ENCODE measurements around the gene TACR1.
"Not testable (repeated sequence)": the region's sequence is repeated elsewhere in the genome, so short reads cannot be mapped to it uniquely, and the experiment has no call there.

The TACR1 gene

DNA sequence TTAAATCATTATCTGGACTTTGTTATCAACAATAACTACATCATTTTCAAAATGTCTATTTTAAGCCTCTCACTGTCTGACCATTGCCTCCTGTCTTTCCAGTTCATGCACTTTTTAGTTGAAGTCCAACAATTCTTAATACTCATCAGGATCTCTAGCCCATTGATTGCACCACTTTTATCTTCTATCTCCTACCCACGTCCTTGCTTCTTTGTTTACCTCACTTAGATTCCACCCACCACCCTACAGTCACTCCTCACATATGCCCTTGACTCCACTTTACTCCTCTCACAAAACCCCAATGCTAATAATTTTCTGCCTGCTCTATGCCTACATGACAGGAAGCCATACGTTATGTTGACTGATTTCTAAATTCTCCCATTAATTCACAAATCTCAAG is 21.9 kb downstream of the TACR1 start:
- no peaks in the 10 kb centered on the region for H3K4me1 Mint-ChIP-seq (ENCODE audit: low read depth)
- H3K27me3 Mint-ChIP-seq (ENCODE audit: low read depth): no peaks in the 10 kb centered on the region
- no peaks in the 10 kb centered on the region for H3K36me3 Mint-ChIP-seq (ENCODE audit: low read depth)
- no peak for DNase-seq (ENCODE audit: low spot score)
- H3K4me3 Mint-ChIP-seq: no peak overlapping the region
- no peak overlapping the region for H3K27ac Mint-ChIP-seq
- no peaks in the 10 kb centered on the region for H3K9me3 Mint-ChIP-seq

DNA sequence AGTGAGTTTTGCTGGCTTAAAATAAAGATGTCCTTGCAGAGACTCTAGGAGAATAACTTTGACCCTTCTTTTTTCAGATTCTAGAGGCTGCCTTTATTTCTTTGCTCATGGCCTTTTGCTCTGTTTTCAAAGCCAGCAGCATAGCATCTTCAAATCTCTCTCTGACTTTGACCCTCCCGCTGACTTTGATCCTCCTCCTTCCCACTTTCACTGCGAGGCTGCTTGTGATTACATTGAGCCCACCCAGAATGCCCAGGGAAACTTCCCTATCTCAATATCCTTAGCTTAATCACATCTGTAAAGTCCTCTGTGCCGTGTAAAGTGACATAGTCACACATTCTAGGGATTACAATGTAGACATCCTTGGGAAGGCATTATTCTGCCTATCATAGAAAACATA is 23.9 kb downstream of the TACR1 start:
- no peak overlapping the region for H3K27ac Mint-ChIP-seq
- no peak overlapping the region for H3K4me3 Mint-ChIP-seq
- no peak for DNase-seq (ENCODE audit: low spot score)
- no peaks in the 10 kb centered on the region for H3K4me1 Mint-ChIP-seq (ENCODE audit: low read depth)
- no peaks in the 10 kb centered on the region for H3K36me3 Mint-ChIP-seq (ENCODE audit: low read depth)
- no peaks in the 10 kb centered on the region for H3K9me3 Mint-ChIP-seq
- H3K27me3 Mint-ChIP-seq (ENCODE audit: low read depth): peaks cover 3% of the 10 kb centered on the region

DNA sequence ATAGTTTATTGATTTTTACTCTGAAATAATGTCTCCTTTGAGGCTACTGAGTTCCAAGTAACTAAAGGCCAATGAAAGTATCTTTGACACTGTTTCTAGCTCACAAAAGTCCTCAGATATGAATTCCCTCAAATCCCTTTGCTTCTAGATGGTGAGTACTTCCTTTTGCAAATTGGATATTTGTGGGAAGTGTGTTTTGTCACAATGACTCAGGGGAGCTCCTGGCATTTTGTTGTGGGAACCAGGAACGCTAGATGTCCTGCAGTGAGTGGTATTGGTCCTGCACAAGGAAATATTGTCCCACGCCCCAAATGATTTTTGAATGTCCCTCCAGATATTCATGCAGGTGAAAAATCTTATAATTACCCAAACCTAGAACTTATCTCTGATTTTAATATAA is 24.3 kb downstream of the TACR1 start:
- Mint-ChIP-seq H3K27ac (no peak overlapping the region), H3K36me3 (ENCODE audit: low read depth) (no peaks in the 10 kb centered on the region), H3K27me3 (ENCODE audit: low read depth) (peaks cover 3% of the 10 kb centered on the region), H3K4me3 (no peak overlapping the region), H3K4me1 (ENCODE audit: low read depth) (no peaks in the 10 kb centered on the region), H3K9me3 (no peaks in the 10 kb centered on the region)
- DNase-seq (ENCODE audit: low spot score): no peak

DNA sequence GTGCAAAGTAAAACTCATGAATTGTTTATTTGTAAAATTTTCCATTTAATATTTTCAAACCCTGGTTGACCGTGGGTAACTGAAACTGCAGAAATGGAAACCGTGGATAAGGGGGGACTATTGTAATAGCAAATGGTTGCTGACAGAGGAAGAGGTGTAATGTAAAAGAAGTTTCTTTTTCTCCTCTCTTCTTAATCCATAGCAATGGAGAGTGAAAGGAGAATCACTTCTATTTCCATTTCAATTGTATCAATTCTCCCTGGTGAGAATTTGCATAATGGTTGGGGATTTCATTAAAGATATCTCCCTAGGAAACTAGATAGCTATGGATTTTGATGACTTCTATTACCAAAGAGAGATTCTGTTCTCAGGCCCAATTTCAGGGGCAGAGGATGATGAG is 24.8 kb downstream of the TACR1 start:
- H3K9me3 Mint-ChIP-seq: no peaks in the 10 kb centered on the region
- H3K4me3 Mint-ChIP-seq: no peak overlapping the region
- H3K27me3 Mint-ChIP-seq (ENCODE audit: low read depth): peaks cover 3% of the 10 kb centered on the region
- H3K36me3 Mint-ChIP-seq (ENCODE audit: low read depth): no peaks in the 10 kb centered on the region
- no peak overlapping the region for H3K27ac Mint-ChIP-seq
- H3K4me1 Mint-ChIP-seq (ENCODE audit: low read depth): no peaks in the 10 kb centered on the region
- DNase-seq (ENCODE audit: low spot score): no peak

- H3K4me3 Mint-ChIP-seq: no peak overlapping the region
- H3K27me3 Mint-ChIP-seq (ENCODE audit: low read depth): peaks cover 3% of the 10 kb centered on the region
- H3K27ac Mint-ChIP-seq: no peak overlapping the region
- H3K36me3 Mint-ChIP-seq (ENCODE audit: low read depth): no peaks in the 10 kb centered on the region
- H3K4me1 Mint-ChIP-seq (ENCODE audit: low read depth): no peaks in the 10 kb centered on the region
- DNase-seq (ENCODE audit: low spot score): no peak
- H3K9me3 Mint-ChIP-seq: no peaks in the 10 kb centered on the region
These were observed 25.6 kb downstream of the TACR1 start for GRCh38 chr2:75173740-75174139.

DNA sequence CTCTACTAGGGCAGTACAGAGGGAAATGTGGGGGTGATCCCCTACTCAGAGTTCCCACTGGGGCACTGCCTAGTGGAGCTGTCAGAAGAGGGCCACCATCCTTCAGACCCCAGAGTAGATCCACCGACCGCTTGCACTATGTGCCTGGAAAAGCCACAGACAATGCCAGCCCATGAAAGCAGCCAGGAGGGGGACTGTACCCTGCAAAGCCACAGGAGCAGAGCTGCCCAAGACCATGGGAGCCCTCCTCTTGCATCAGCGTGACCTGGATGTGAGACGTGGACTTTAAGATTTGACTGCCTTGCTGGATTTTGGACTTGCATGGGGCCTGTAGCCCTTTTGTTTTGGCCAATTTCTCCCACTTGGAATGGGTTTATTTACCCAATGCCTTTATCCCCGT is 27.9 kb downstream of the TACR1 start:
- not testable (repeated sequence) for DNase-seq (ENCODE audit: low spot score); H3K4me3 Mint-ChIP-seq; H3K27me3 Mint-ChIP-seq (ENCODE audit: low read depth); H3K4me1 Mint-ChIP-seq (ENCODE audit: low read depth); H3K36me3 Mint-ChIP-seq (ENCODE audit: low read depth); H3K9me3 Mint-ChIP-seq; H3K27ac Mint-ChIP-seq

- Mint-ChIP-seq H3K36me3 (ENCODE audit: low read depth) (no peaks in the 10 kb centered on the region), H3K9me3 (no peaks in the 10 kb centered on the region), H3K27me3 (ENCODE audit: low read depth) (peaks cover 3% of the 10 kb centered on the region), H3K4me3 (no peak overlapping the region), H3K4me1 (ENCODE audit: low read depth) (no peaks in the 10 kb centered on the region), H3K27ac (no peak overlapping the region)
- DNase-seq (ENCODE audit: low spot score): no peak
These were observed 28.4 kb downstream of the TACR1 start for GRCh38 chr2:75170889-75171288.

DNA sequence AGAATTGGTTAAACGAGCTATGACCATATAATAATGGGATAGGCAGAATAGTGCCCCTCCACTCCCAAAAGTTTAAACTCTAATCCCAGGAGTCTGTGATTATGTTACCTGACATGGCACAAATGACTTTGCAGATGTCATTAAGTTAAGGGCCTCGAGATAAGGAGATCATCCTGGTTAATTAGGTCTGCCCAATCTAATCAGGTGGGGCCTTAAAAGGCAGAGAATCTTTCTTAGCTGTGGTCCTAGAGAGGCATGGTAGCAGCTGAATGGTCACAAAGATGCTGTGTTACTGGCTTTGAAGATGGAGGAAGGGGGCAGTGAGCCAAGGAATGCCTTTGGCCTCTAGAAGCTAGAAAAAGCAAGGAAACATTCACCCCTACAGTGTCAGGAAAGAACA is 31.1 kb downstream of the TACR1 start:
- Mint-ChIP-seq H3K36me3 (ENCODE audit: low read depth) (no peaks in the 10 kb centered on the region), H3K27me3 (ENCODE audit: low read depth) (peaks cover 3% of the 10 kb centered on the region), H3K4me3 (no peak overlapping the region), H3K4me1 (ENCODE audit: low read depth) (no peaks in the 10 kb centered on the region), H3K9me3 (no peaks in the 10 kb centered on the region), H3K27ac (no peak overlapping the region)
- DNase-seq (ENCODE audit: low spot score): no peak

GRCh38 chr2:75166491-75166890 is 32.8 kb downstream of the TACR1 start:
- Mint-ChIP-seq H3K9me3 (no peaks in the 10 kb centered on the region), H3K27me3 (ENCODE audit: low read depth) (peaks cover 5% of the 10 kb centered on the region), H3K4me3 (no peak overlapping the region), H3K36me3 (ENCODE audit: low read depth) (no peaks in the 10 kb centered on the region), H3K4me1 (ENCODE audit: low read depth) (no peaks in the 10 kb centered on the region), H3K27ac (no peak overlapping the region)
- DNase-seq (ENCODE audit: low spot score): no peak

GRCh38 chr2:75162897-75163296 is 36.4 kb downstream of the TACR1 start:
- H3K36me3 Mint-ChIP-seq (ENCODE audit: low read depth): no peaks in the 10 kb centered on the region
- no peaks in the 10 kb centered on the region for H3K4me1 Mint-ChIP-seq (ENCODE audit: low read depth)
- H3K4me3 Mint-ChIP-seq: no peak overlapping the region
- H3K9me3 Mint-ChIP-seq: no peaks in the 10 kb centered on the region
- DNase-seq (ENCODE audit: low spot score): no peak
- H3K27me3 Mint-ChIP-seq (ENCODE audit: low read depth): peaks cover 2% of the 10 kb centered on the region
- no peak overlapping the region for H3K27ac Mint-ChIP-seq

DNA sequence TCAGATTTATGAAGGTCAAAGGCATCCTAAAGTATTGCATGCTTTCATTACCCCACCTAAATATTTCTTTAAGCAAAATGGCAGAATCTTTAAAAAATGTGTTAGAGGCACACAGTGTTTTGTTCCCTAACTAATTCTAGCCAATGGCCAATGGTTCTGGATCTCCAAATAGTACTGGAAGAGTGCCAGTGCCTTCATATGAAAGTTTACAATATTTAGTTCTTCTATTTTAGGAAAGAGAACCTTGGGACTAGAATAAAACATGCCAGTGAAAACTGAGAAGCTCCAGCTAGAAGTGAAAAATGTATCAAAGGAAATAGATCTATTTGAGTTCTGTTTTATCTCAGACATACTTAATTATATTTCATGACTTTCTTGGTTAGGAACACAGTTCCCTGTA is 37.1 kb downstream of the TACR1 start:
- no peak overlapping the region for H3K27ac Mint-ChIP-seq
- H3K36me3 Mint-ChIP-seq (ENCODE audit: low read depth): no peaks in the 10 kb centered on the region
- H3K27me3 Mint-ChIP-seq (ENCODE audit: low read depth): peaks cover 2% of the 10 kb centered on the region
- H3K9me3 Mint-ChIP-seq: no peaks in the 10 kb centered on the region
- no peak for DNase-seq (ENCODE audit: low spot score)
- H3K4me1 Mint-ChIP-seq (ENCODE audit: low read depth): no peaks in the 10 kb centered on the region
- no peak overlapping the region for H3K4me3 Mint-ChIP-seq

DNA sequence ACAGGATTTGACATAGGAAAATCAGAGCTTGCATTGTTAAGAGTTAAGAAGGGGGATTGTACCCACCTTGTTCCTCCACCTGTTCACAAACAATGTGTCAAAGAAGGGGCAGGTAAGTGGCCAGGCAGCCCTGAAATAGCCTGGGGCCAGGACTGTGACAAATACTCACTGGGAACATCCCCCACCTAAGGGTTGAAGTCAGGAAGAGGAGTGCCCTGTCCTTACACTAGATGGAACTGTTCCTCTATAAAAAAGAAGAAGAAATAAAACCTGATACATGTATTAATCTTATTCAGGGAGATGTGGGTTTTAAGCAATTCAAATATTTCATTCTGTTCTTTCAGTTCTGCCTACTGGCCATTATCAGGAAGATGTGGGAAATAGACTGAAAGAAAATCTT is 41.9 kb downstream of the TACR1 start:
- Mint-ChIP-seq H3K27ac (no peak overlapping the region), H3K9me3 (no peaks in the 10 kb centered on the region), H3K27me3 (ENCODE audit: low read depth) (no peaks in the 10 kb centered on the region), H3K4me1 (ENCODE audit: low read depth) (no peaks in the 10 kb centered on the region), H3K4me3 (no peak overlapping the region), H3K36me3 (ENCODE audit: low read depth) (no peaks in the 10 kb centered on the region)
- no peak for DNase-seq (ENCODE audit: low spot score)

GRCh38 chr2:75155115-75155514 is 44.2 kb downstream of the TACR1 start:
- Mint-ChIP-seq H3K4me3 (no peak overlapping the region), H3K27ac (no peak overlapping the region), H3K4me1 (ENCODE audit: low read depth) (no peaks in the 10 kb centered on the region), H3K9me3 (no peaks in the 10 kb centered on the region), H3K27me3 (ENCODE audit: low read depth) (no peaks in the 10 kb centered on the region), H3K36me3 (ENCODE audit: low read depth) (no peaks in the 10 kb centered on the region)
- DNase-seq (ENCODE audit: low spot score): no peak

- no peaks in the 10 kb centered on the region for H3K36me3 Mint-ChIP-seq (ENCODE audit: low read depth)
- no peaks in the 10 kb centered on the region for H3K4me1 Mint-ChIP-seq (ENCODE audit: low read depth)
- H3K27me3 Mint-ChIP-seq (ENCODE audit: low read depth): no peaks in the 10 kb centered on the region
- H3K27ac Mint-ChIP-seq: no peak overlapping the region
- DNase-seq (ENCODE audit: low spot score): no peak
- no peak overlapping the region for H3K4me3 Mint-ChIP-seq
- H3K9me3 Mint-ChIP-seq: no peaks in the 10 kb centered on the region
These were observed 46.1 kb downstream of the TACR1 start for GRCh38 chr2:75153221-75153620.

DNA sequence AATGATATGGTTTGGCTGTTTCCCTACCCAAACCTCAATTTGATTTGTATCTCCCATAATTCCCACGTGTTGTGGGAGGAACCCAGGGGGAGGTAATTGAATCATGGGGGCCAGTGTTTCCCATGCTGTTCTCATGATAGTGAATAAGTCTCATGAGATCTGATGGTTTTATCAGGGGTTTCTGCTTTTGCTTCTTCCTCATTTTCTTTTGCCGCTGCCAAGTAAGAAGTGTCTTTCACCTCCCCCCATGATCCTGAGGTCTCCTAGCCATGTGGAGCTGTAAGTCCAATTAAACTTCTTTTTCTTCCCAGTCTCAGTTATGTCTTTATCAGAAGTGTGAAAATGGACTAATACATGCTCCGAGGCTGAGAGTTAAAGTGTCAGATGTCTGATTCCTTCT is 47.1 kb downstream of the TACR1 start:
- not testable (repeated sequence) for H3K4me3 Mint-ChIP-seq; H3K27ac Mint-ChIP-seq; H3K27me3 Mint-ChIP-seq (ENCODE audit: low read depth); DNase-seq (ENCODE audit: low spot score); H3K4me1 Mint-ChIP-seq (ENCODE audit: low read depth); H3K36me3 Mint-ChIP-seq (ENCODE audit: low read depth); H3K9me3 Mint-ChIP-seq

DNA sequence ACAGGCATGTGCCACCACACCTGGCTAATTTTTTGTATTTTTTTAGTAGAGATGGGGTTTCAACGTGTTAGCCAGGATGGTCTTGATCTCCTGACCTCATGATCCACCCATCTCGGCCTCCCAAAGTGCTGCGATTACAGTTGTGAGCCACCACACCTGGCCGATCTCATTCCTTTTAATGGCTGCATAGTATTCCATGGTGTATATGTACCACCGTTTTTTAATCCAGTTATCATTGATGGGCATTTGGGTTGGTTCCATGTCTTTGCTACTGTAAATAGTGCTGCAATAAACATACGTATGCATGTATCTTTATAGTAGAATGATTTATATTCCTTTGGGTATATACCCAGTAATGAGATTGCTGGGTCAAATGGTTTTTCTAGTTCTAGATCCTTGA is 51.4 kb downstream of the TACR1 start:
- not testable (repeated sequence) for H3K27me3 Mint-ChIP-seq (ENCODE audit: low read depth); H3K36me3 Mint-ChIP-seq (ENCODE audit: low read depth); H3K4me3 Mint-ChIP-seq; H3K9me3 Mint-ChIP-seq; DNase-seq (ENCODE audit: low spot score); H3K4me1 Mint-ChIP-seq (ENCODE audit: low read depth); H3K27ac Mint-ChIP-seq
